Spinal cord (tissue), 10 donors: ENCODE results near the gene DAPP1. TPM values are rescaled to one million over a fixed set of nuclear protein-coding genes. Genes with fewer than 3 reads are reported as not detected.

Experiments
- DNase-seq, 6 donors: peaks; one replicate each; pipeline versions ENCODE4 v3.0.0 to v3.0.0-alpha.2; 2013 to 2015; ENCODE audit warnings: low spot score in 6 of 6, low read depth in 4 of 6
- H3K27ac ChIP-seq: one replicate; pipeline ENCODE4 v1.5.1; 2013; ENCODE audit warnings: low read depth, low read length, control low read depth
- H3K27me3 ChIP-seq: one replicate; pipeline ENCODE4 v1.6.1; 2013; ENCODE audit warnings: low read length; ENCODE audit not compliant: control insufficient read depth, insufficient read depth
- H3K36me3 ChIP-seq: one replicate; pipeline ENCODE4 v1.6.1; 2013; ENCODE audit warnings: low read length; ENCODE audit not compliant: control insufficient read depth, insufficient read depth
- H3K4me1 ChIP-seq: one replicate; pipeline ENCODE4 v1.6.1; 2013; ENCODE audit warnings: low read length; ENCODE audit not compliant: control insufficient read depth, insufficient read depth
- H3K4me3 ChIP-seq: one replicate; pipeline ENCODE4 v1.5.1; 2013; ENCODE audit warnings: low read depth, low read length, control low read depth
- H3K9me3 ChIP-seq: one replicate; pipeline ENCODE4 v1.6.1; 2013; ENCODE audit warnings: low read length; ENCODE audit not compliant: control insufficient read depth, insufficient read depth
- WGBS: methylation state at CpG from one replicate; pipeline ENCODE4 v1.1.5; 2013; ENCODE audit warnings: missing lambda C conversion rate; ENCODE audit not compliant: insufficient coverage; 5-methylcytosine and 5-hydroxymethylcytosine counted together
- polyA plus RNA-seq, 2 donors: library from polyadenylated mRNA; unstranded; fragments of 120-200 nt; gene quantifications; one replicate each; pipeline ENCODE4 v1.2.1, GENCODE V29; 2013; ENCODE audit not compliant: insufficient read length in 2 of 2
- total RNA-seq, 2 donors: library from RNA; depleted of rRNA in 1 of 2; stranded (reverse); fragments of 120-200 nt in 1 of 2; fragments of >200 nt in 1 of 2; gene quantifications; one replicate each; pipeline versions ENCODE4 v1.2.3 to v1.2.4, GENCODE V29; 2013 to 2014
- donor health status: healthy.

DAPP1 gene
- total and polyA plus RNA-seq, 4 donors = 0.53 to 5.7 (median 1.1) TPM

- no CpG with 5 or more reads among the region's 1 CpG for WGBS
- Histone ChIP-seq H3K4me3 (no peak overlapping the region), H3K4me1 (no peaks in the 10 kb centered on the region), H3K27me3 (no peaks in the 10 kb centered on the region), H3K9me3 (no peaks in the 10 kb centered on the region), H3K36me3 (no peaks in the 10 kb centered on the region), H3K27ac (no peak overlapping the region)
- no peak for DNase-seq
Measured at GRCh38 chr4:99846891-99847290, 30.3 kb downstream of the DAPP1 start.

GRCh38 chr4:99847362-99847976 lies 30.8 kb downstream of the DAPP1 start:
- H3K36me3 ChIP-seq = no peaks in the 10 kb centered on the region
- H3K4me1 ChIP-seq = no peaks in the 10 kb centered on the region
- 92% methylated on average over 5 of the region's 10 CpGs for WGBS
- no peak overlapping the region for H3K4me3 ChIP-seq
- no peaks in the 10 kb centered on the region for H3K9me3 ChIP-seq
- no peaks in the 10 kb centered on the region for H3K27me3 ChIP-seq
- H3K27ac ChIP-seq = no peak overlapping the region
- no peak for DNase-seq

GRCh38 chr4:99848591-99849001 lies 32.0 kb downstream of the DAPP1 start:
- Histone ChIP-seq H3K9me3 (no peaks in the 10 kb centered on the region), H3K4me3 (no peak overlapping the region), H3K27me3 (no peaks in the 10 kb centered on the region), H3K36me3 (no peaks in the 10 kb centered on the region), H3K27ac (no peak overlapping the region), H3K4me1 (no peaks in the 10 kb centered on the region)
- WGBS = 94% methylated on average over 2 of the region's 4 CpGs
- DNase-seq = no peak

GRCh38 chr4:99852199-99852749 lies 35.6 kb downstream of the DAPP1 start:
- H3K4me3 ChIP-seq = no peak overlapping the region
- no peaks in the 10 kb centered on the region for H3K27me3 ChIP-seq
- H3K4me1 ChIP-seq = no peaks in the 10 kb centered on the region
- no peaks in the 10 kb centered on the region for H3K9me3 ChIP-seq
- no peak for DNase-seq
- H3K36me3 ChIP-seq = no peaks in the 10 kb centered on the region
- H3K27ac ChIP-seq = no peak overlapping the region
- WGBS = no CpG with 5 or more reads among the region's 3 CpGs

- Histone ChIP-seq H3K4me1 (no peaks in the 10 kb centered on the region), H3K4me3 (no peak overlapping the region), H3K36me3 (no peaks in the 10 kb centered on the region), H3K27me3 (no peaks in the 10 kb centered on the region), H3K27ac (no peak overlapping the region), H3K9me3 (no peaks in the 10 kb centered on the region)
- no peak for DNase-seq
- WGBS = 100% methylated on average over 1 of the region's 3 CpGs
Measured at GRCh38 chr4:99853190-99853589, 36.6 kb downstream of the DAPP1 start.

- no peaks in the 10 kb centered on the region for H3K4me1 ChIP-seq
- no peaks in the 10 kb centered on the region for H3K9me3 ChIP-seq
- H3K27me3 ChIP-seq = no peaks in the 10 kb centered on the region
- H3K4me3 ChIP-seq = no peak overlapping the region
- WGBS = no CpG with 5 or more reads among the region's 1 CpG
- H3K36me3 ChIP-seq = no peaks in the 10 kb centered on the region
- no peak overlapping the region for H3K27ac ChIP-seq
- no peak for DNase-seq
Measured at GRCh38 chr4:99853999-99854398, 37.4 kb downstream of the DAPP1 start.

- no peak overlapping the region for H3K4me3 ChIP-seq
- H3K27me3 ChIP-seq = no peaks in the 10 kb centered on the region
- no peak for DNase-seq
- H3K4me1 ChIP-seq = no peaks in the 10 kb centered on the region
- no peaks in the 10 kb centered on the region for H3K9me3 ChIP-seq
- H3K27ac ChIP-seq = no peak overlapping the region
- no CpG with 5 or more reads among the region's 1 CpG for WGBS
- no peaks in the 10 kb centered on the region for H3K36me3 ChIP-seq
Measured at GRCh38 chr4:99855678-99856077, 39.1 kb downstream of the DAPP1 start.

GRCh38 chr4:99856166-99856565 lies 39.5 kb downstream of the DAPP1 start:
- H3K36me3 ChIP-seq = no peaks in the 10 kb centered on the region
- H3K27me3 ChIP-seq = no peaks in the 10 kb centered on the region
- no peak overlapping the region for H3K27ac ChIP-seq
- H3K4me3 ChIP-seq = no peak overlapping the region
- no peaks in the 10 kb centered on the region for H3K9me3 ChIP-seq
- H3K4me1 ChIP-seq = no peaks in the 10 kb centered on the region
- DNase-seq = no peak
- 85% methylated on average over 1 of the region's 1 CpG for WGBS

- DNase-seq = no peak
- H3K4me3 ChIP-seq = no peak overlapping the region
- H3K27me3 ChIP-seq = no peaks in the 10 kb centered on the region
- 50% methylated on average over 1 of the region's 3 CpGs for WGBS
- H3K9me3 ChIP-seq = no peaks in the 10 kb centered on the region
- no peak overlapping the region for H3K27ac ChIP-seq
- no peaks in the 10 kb centered on the region for H3K36me3 ChIP-seq
- H3K4me1 ChIP-seq = no peaks in the 10 kb centered on the region
Measured at GRCh38 chr4:99857307-99857706, 40.7 kb downstream of the DAPP1 start.

GRCh38 chr4:99859618-99860017 lies 43.0 kb downstream of the DAPP1 start:
- H3K36me3 ChIP-seq = no peaks in the 10 kb centered on the region
- H3K27ac ChIP-seq = no peak overlapping the region
- H3K9me3 ChIP-seq = no peaks in the 10 kb centered on the region
- no peaks in the 10 kb centered on the region for H3K4me1 ChIP-seq
- no peak overlapping the region for H3K4me3 ChIP-seq
- WGBS = 76% methylated on average over 2 of the region's 2 CpGs
- DNase-seq = no peak
- no peaks in the 10 kb centered on the region for H3K27me3 ChIP-seq
